ENCODE data around the gene PBX2. TPM values are rescaled to one million over a fixed set of nuclear protein-coding genes. Genes with fewer than 3 reads are reported as not detected.

The PBX2 gene
- total and polyA plus RNA-seq, 2 experiments from 2014 or later, result 3.1 to 25.4 TPM

- Histone ChIP-seq H3K4me2 (ENCODE audit: unreplicated experiment) (no peak overlapping the region), H3K9me2 (ENCODE audit: insufficient read depth) (no peaks in the 10 kb centered on the region), H3K27me3 (replicated peaks; ENCODE audit: insufficient read depth) (no peaks in the 10 kb centered on the region), H3K36me3 (ENCODE audit: low read depth) (peaks cover 5% of the 10 kb centered on the region; the same call in 1 of the 2 replicates), H3K4me3 (no peak overlapping the region), H4K20me1 (ENCODE audit: insufficient read depth) (no peaks in the 10 kb centered on the region), H3K79me2 (ENCODE audit: insufficient read depth) (peaks cover 33% of the 10 kb centered on the region), H3K9me3 (ENCODE audit: low read depth) (no peaks in the 10 kb centered on the region), H2AFZ (no peak overlapping the region), H3F3A (ENCODE audit: insufficient read depth) (peaks cover 16% of the 10 kb centered on the region; the same call in 1 of the 2 replicates), H3K27ac (no peak overlapping the region), H3K4me1 (ENCODE audit: insufficient read depth) (peaks cover 6% of the 10 kb centered on the region; the same call in 1 of the 2 replicates), H3K9ac (no peak overlapping the region)
- TF ChIP-seq EZH2 (IDR thresholded peaks at IDR 0.05; ENCODE audit: insufficient read depth, poor library complexity, severe bottlenecking) (no peak), EZH2phosphoT487 (IDR thresholded peaks at IDR 0.05; ENCODE audit: insufficient read depth, low read depth) (no peak)
- WGBS, 2 experiments (ENCODE audit: low coverage in 1 of 2, low lambda C conversion rate in 2 of 2, missing lambda C conversion rate in 2 of 2), result 87 to 91% methylated on average over 9 to 10 of the region's 10 CpGs
- in situ Hi-C loops (cut with MboI), result no loop called here
- no peak for DNase-seq
Measured at GRCh38 chr6:32182555-32182981, 7.4 kb downstream of the PBX2 start.

GRCh38 chr6:32181915-32182529 lies 8.0 kb downstream of the PBX2 start:
- Histone ChIP-seq H3K4me3 (no peak overlapping the region), H3K9me3 (ENCODE audit: low read depth) (no peaks in the 10 kb centered on the region), H3F3A (ENCODE audit: insufficient read depth) (peaks cover 14% of the 10 kb centered on the region), H3K27ac (no peak overlapping the region), H3K4me2 (ENCODE audit: unreplicated experiment) (no peak overlapping the region), H4K20me1 (ENCODE audit: insufficient read depth) (no peaks in the 10 kb centered on the region), H3K79me2 (ENCODE audit: insufficient read depth) (peaks cover 27% of the 10 kb centered on the region), H3K36me3 (ENCODE audit: low read depth) (peaks cover 2% of the 10 kb centered on the region; the same call in 1 of the 2 replicates), H3K9me2 (ENCODE audit: insufficient read depth) (no peaks in the 10 kb centered on the region), H3K4me1 (ENCODE audit: insufficient read depth) (peaks cover 6% of the 10 kb centered on the region; the same call in 1 of the 2 replicates), H2AFZ (no peak overlapping the region), H3K27me3 (replicated peaks; ENCODE audit: insufficient read depth) (no peaks in the 10 kb centered on the region), H3K9ac (no peak overlapping the region)
- in situ Hi-C loops (cut with MboI), result no loop called here
- no peak for DNase-seq
- TF ChIP-seq EZH2 (IDR thresholded peaks at IDR 0.05; ENCODE audit: insufficient read depth, poor library complexity, severe bottlenecking) (no peak), EZH2phosphoT487 (IDR thresholded peaks at IDR 0.05; ENCODE audit: insufficient read depth, low read depth) (no peak)
- WGBS, 2 experiments (ENCODE audit: low coverage in 1 of 2, low lambda C conversion rate in 2 of 2, missing lambda C conversion rate in 2 of 2), result 59 to 64% methylated on average over 10 of the region's 10 CpGs

GRCh38 chr6:32181148-32181702 lies 8.8 kb downstream of the PBX2 start:
- no peak overlapping the region for H3K27ac ChIP-seq
- WGBS, 2 experiments (ENCODE audit: low coverage in 1 of 2, low lambda C conversion rate in 2 of 2, missing lambda C conversion rate in 2 of 2), result 87 to 93% methylated on average over 15 of the region's 15 CpGs
- peaks cover 14% of the 10 kb centered on the region for H3K4me1 ChIP-seq (ENCODE audit: insufficient read depth)
- H3K9ac ChIP-seq, result no peak overlapping the region
- H3K79me2 ChIP-seq (ENCODE audit: insufficient read depth), result peaks cover 21% of the 10 kb centered on the region
- no peak overlapping the region for H3K4me3 ChIP-seq
- TF ChIP-seq EZH2 (IDR thresholded peaks at IDR 0.05; ENCODE audit: insufficient read depth, poor library complexity, severe bottlenecking) (no peak), EZH2phosphoT487 (IDR thresholded peaks at IDR 0.05; ENCODE audit: insufficient read depth, low read depth) (no peak)
- no peak for DNase-seq
- no peaks in the 10 kb centered on the region for H3K9me3 ChIP-seq (ENCODE audit: low read depth)
- in situ Hi-C loops (cut with MboI), result no loop called here
- H2AFZ ChIP-seq, result no peak overlapping the region
- no peaks in the 10 kb centered on the region for H3K27me3 ChIP-seq (replicated peaks; ENCODE audit: insufficient read depth)
- no peaks in the 10 kb centered on the region for H4K20me1 ChIP-seq (ENCODE audit: insufficient read depth)
- no peaks in the 10 kb centered on the region for H3K9me2 ChIP-seq (ENCODE audit: insufficient read depth)
- no peaks in the 10 kb centered on the region for H3K36me3 ChIP-seq (ENCODE audit: low read depth)
- H3F3A ChIP-seq (ENCODE audit: insufficient read depth), result peaks cover 14% of the 10 kb centered on the region
- H3K4me2 ChIP-seq (ENCODE audit: unreplicated experiment), result no peak overlapping the region

- Histone ChIP-seq H4K20me1 (ENCODE audit: insufficient read depth) (no peaks in the 10 kb centered on the region), H3K79me2 (ENCODE audit: insufficient read depth) (peaks cover 29% of the 10 kb centered on the region), H3K4me2 (ENCODE audit: unreplicated experiment) (no peak overlapping the region), H3K4me1 (ENCODE audit: insufficient read depth) (peaks cover 14% of the 10 kb centered on the region), H3F3A (ENCODE audit: insufficient read depth) (peaks cover 13% of the 10 kb centered on the region), H3K9me3 (ENCODE audit: low read depth) (no peaks in the 10 kb centered on the region), H3K36me3 (ENCODE audit: low read depth) (no peaks in the 10 kb centered on the region), H3K9me2 (ENCODE audit: insufficient read depth) (no peaks in the 10 kb centered on the region), H3K9ac (no peak overlapping the region), H3K27ac (no peak overlapping the region), H2AFZ (no peak overlapping the region), H3K27me3 (replicated peaks; ENCODE audit: insufficient read depth) (no peaks in the 10 kb centered on the region), H3K4me3 (no peak overlapping the region)
- in situ Hi-C loops (cut with MboI), result no loop called here
- TF ChIP-seq EZH2 (IDR thresholded peaks at IDR 0.05; ENCODE audit: insufficient read depth, poor library complexity, severe bottlenecking) (no peak), EZH2phosphoT487 (IDR thresholded peaks at IDR 0.05; ENCODE audit: insufficient read depth, low read depth) (no peak)
- DNase-seq, result no peak
- 78 to 79% methylated on average over 10 of the region's 10 CpGs for WGBS, 2 experiments (ENCODE audit: low coverage in 1 of 2, low lambda C conversion rate in 2 of 2, missing lambda C conversion rate in 2 of 2)
Measured at GRCh38 chr6:32179766-32180405, 10.1 kb downstream of the PBX2 start.
